ENCODE data around the gene TSPEAR.
"Not testable (repeated sequence)": the region's sequence is repeated elsewhere in the genome, so short reads cannot be mapped to it uniquely, and the experiment has no call there.

The TSPEAR gene

GRCh38 chr21:44650973-44651675 is 60.2 kb downstream of the TSPEAR start:
- DNase-seq: no peak

- DNase-seq: no peak
Measured at GRCh38 chr21:44650265-44650972, 61.0 kb downstream of the TSPEAR start.

- no peak for DNase-seq
Measured at GRCh38 chr21:44649521-44650100, 61.8 kb downstream of the TSPEAR start.

GRCh38 chr21:44648557-44649311 is 62.6 kb downstream of the TSPEAR start:
- no peak for DNase-seq

GRCh38 chr21:44647222-44647552 is 64.2 kb downstream of the TSPEAR start:
- DNase-seq: no peak

GRCh38 chr21:44646366-44647221 is 64.8 kb downstream of the TSPEAR start, which contains the start of gene KRTAP10-11:
KRTAP10-11 (plus strand) TSS chr21:44646414; CDS start chr21:44646459, 45 bp downstream.
- not testable (repeated sequence) for DNase-seq

GRCh38 chr21:44644878-44645277 is 66.5 kb downstream of the TSPEAR start:
- DNase-seq: no peak

GRCh38 chr21:44643741-44644310 is 67.5 kb downstream of the TSPEAR start:
- DNase-seq: no peak

GRCh38 chr21:44640761-44641160 is 70.6 kb downstream of the TSPEAR start:
- DNase-seq: no peak

- DNase-seq: no peak
Measured at GRCh38 chr21:44639331-44639655, 72.1 kb downstream of the TSPEAR start.

- DNase-seq: not testable (repeated sequence)
Measured at GRCh38 chr21:44638506-44639330, 72.7 kb downstream of the TSPEAR start.

GRCh38 chr21:44637851-44638348 is 73.5 kb downstream of the TSPEAR start:
- DNase-seq: not testable (repeated sequence)

- no peak for DNase-seq
Measured at GRCh38 chr21:44637018-44637850, 74.1 kb downstream of the TSPEAR start, which contains the start of gene KRTAP10-10. KRTAP10-10 (plus strand) TSS chr21:44637356; CDS start chr21:44637418, 62 bp downstream.

GRCh38 chr21:44636209-44637017 is 75.0 kb downstream of the TSPEAR start:
- no peak for DNase-seq

- no peak for DNase-seq
Measured at GRCh38 chr21:44632067-44632466, 79.3 kb downstream of the TSPEAR start.

GRCh38 chr21:44630440-44630839 is 80.9 kb downstream of the TSPEAR start:
- DNase-seq: no peak

GRCh38 chr21:44628707-44629391 is 82.5 kb downstream of the TSPEAR start:
- DNase-seq: no peak

- DNase-seq: not testable (repeated sequence)
Measured at GRCh38 chr21:44627831-44628233, 83.5 kb downstream of the TSPEAR start.

All from right kidney (tissue), 1 donor.